A549 (cell line): ENCODE data around the gene PLAC8. TPM values are rescaled to one million over a fixed set of nuclear protein-coding genes. Genes with fewer than 3 reads are reported as not detected.
A peak's percentile ranks its signal among the peaks of the same experiment; 100 is the strongest.
"Not testable (repeated sequence)": the region's sequence is repeated elsewhere in the genome, so short reads cannot be mapped to it uniquely, and the experiment has no call there.

ENCODE experiments used
- ATAC-seq, 2 experiments: fragments of 200-7000 bp in 1 of 2; fragments of >200 bp in 1 of 2; cut with Nextera tagmentation in 1 of 2; cut with Tn5 transposase in 1 of 2; 3 replicates each; pipeline versions ENCODE4 v1.8.0 to v1.9.1; 2018 to 2020; ENCODE audit warnings: mild to moderate bottlenecking in 1 of 2, moderate library complexity in 1 of 2
- CTCF ChIA-PET: fragments of 300-600 bp; sonication (Branson Sonifier 250); formaldehyde crosslinking; extraction: SDS; loops from one replicate; lab custom pipeline; 2021; ENCODE audit warnings: antibody characterized with exemption, inconsistent platforms; lab: Yijun Ruan, JAX
- POLR2A ChIA-PET: fragments of 350-600 bp; formaldehyde crosslinking; extraction: SDS; loops from one replicate; lab custom pipeline; 2021; ENCODE audit warnings: antibody characterized with exemption, inconsistent platforms; lab: Yijun Ruan, JAX
- DNase-seq, 2 experiments: peaks; one replicate each; pipeline versions ENCODE4 v3.0.0 to v3.0.0-alpha.2; 2011 to 2016; ENCODE audit warnings: low read depth in 1 of 2, low spot score in 1 of 2
- FAIRE-seq: peaks from 2 replicates; lab custom pipeline; 2011; peaks lifted over from hg19 to GRCh38; lab: Jason Lieb, UNC
- H3K27ac ChIP-seq, 2 experiments: fragments of >200 bp; sonication (Bioruptor Twin); formaldehyde crosslinking; 3 replicates each; pipeline ENCODE4 v1.5.1; 2016 to 2017
- H3K4me1 ChIP-seq: fragments of >200 bp; sonication (Bioruptor Twin); formaldehyde crosslinking; 3 replicates; pipeline ENCODE4 v1.6.1; 2016
- H3K4me2 ChIP-seq: fragments of >200 bp; sonication (Bioruptor Twin); formaldehyde crosslinking; 3 replicates; pipeline ENCODE4 v1.6.1; 2016
- H3K4me3 ChIP-seq: fragments of >200 bp; sonication (Bioruptor Twin); formaldehyde crosslinking; 3 replicates; pipeline ENCODE4 v1.5.1; 2016
- H3K9me3 ChIP-seq: fragments of >200 bp; sonication (Bioruptor Twin); formaldehyde crosslinking; 3 replicates; pipeline ENCODE4 v1.6.1; 2016
- BHLHE40 ChIP-seq: IDR thresholded peaks from 2 replicates; pipeline ENCODE4 v1.6.1; 2012; ENCODE audit warnings: low read depth, low read length, inconsistent platforms
- EHF ChIP-seq: fragments of 250-450 bp; sonication (Bioruptor Pico); IDR thresholded peaks from 2 replicates; pipeline ENCODE4 v1.5.0; 2020; ENCODE audit warnings: mild to moderate bottlenecking
- EP300 ChIP-seq, 2 experiments: fragments of >200 bp; sonication (Bioruptor Twin); formaldehyde crosslinking; IDR thresholded peaks; 2 replicates in 1 of 2; 3 replicates in 1 of 2; pipeline ENCODE4 v1.6.1; 2016 to 2017
- FOSL2 ChIP-seq, 2 experiments: fragments of 450-650 bp in 1 of 2; fragments of >200 bp in 1 of 2; sonication (Bioruptor Twin) in 1 of 2; formaldehyde crosslinking; IDR thresholded peaks; 2 replicates each; pipeline versions ENCODE4 v1.5.0 to v1.6.1; 2016 to 2020; ENCODE audit warnings: mild to moderate bottlenecking in 1 of 2, moderate library complexity in 1 of 2
- FOXS1 ChIP-seq: fragments of 250-450 bp; sonication (Bioruptor Pico); IDR thresholded peaks from 2 replicates; pipeline ENCODE4 v1.5.0; 2020; ENCODE audit warnings: mild to moderate bottlenecking, moderate library complexity
- HOXA7 ChIP-seq: fragments of 250-450 bp; sonication (Bioruptor Pico); IDR thresholded peaks from 2 replicates; pipeline ENCODE4 v1.5.0; 2020; ENCODE audit warnings: mild to moderate bottlenecking, moderate library complexity
- POLR2A ChIP-seq: IDR thresholded peaks from 2 replicates; pipeline ENCODE4 v1.6.1; 2012; ENCODE audit warnings: mild to moderate bottlenecking, low read length
- RARB ChIP-seq: fragments of 250-450 bp; sonication (Bioruptor Pico); IDR thresholded peaks from 2 replicates; pipeline ENCODE4 v1.8.0; 2021; ENCODE audit warnings: mild to moderate bottlenecking, moderate library complexity
- ZC3H11A ChIP-seq: fragments of 450-650 bp; IDR thresholded peaks from 2 replicates; pipeline ENCODE4 v1.6.1; 2014; ENCODE audit warnings: antibody characterized with exemption, mild to moderate bottlenecking
- ZFP36 ChIP-seq: fragments of 450-650 bp; IDR thresholded peaks from 2 replicates; pipeline ENCODE4 v1.6.1; 2014; ENCODE audit warnings: borderline replicate concordance; ENCODE audit not compliant: partially characterized antibody
- ZNF302 ChIP-seq: fragments of 250-450 bp; sonication (Bioruptor Pico); IDR thresholded peaks from 2 replicates; pipeline ENCODE4 v1.9.0; 2021; ENCODE audit warnings: inconsistent platforms, mild to moderate bottlenecking, moderate library complexity
- ZSCAN20 ChIP-seq: fragments of 250-450 bp; sonication (Bioruptor Pico); IDR thresholded peaks from 2 replicates; pipeline ENCODE4 v1.8.0; 2022; ENCODE audit warnings: mild to moderate bottlenecking, moderate library complexity
- WGBS: methylation state at CpG from one replicate; pipeline ENCODE4 v1.1.6; 2017; ENCODE audit errors: missing lambda C conversion rate; 5-methylcytosine and 5-hydroxymethylcytosine counted together
- polyA plus RNA-seq, 4 experiments: library from polyadenylated mRNA; depleted of rRNA in 3 of 4; stranded (reverse); fragments of >200 nt; fragmentation: RNase III in 1 of 4; extraction: RNeasy Plus Mini Kit Qiagen cat#74134 plus additional on column Dnase treatment in 1 of 4; gene quantifications; 2 replicates in 3 of 4; 3 replicates in 1 of 4; pipeline ENCODE4 v1.2.3, GENCODE V29; 2011 to 2017
- TF ChIP-seq, protein P1 (sequence below): fragments of 150-350 bp; IDR thresholded peaks from 2 replicates; pipeline ENCODE4 v1.6.1; 2014; ENCODE audit warnings: low read depth, mild to moderate bottlenecking, low read length
- TF ChIP-seq, protein P2 (sequence below): fragments of >200 bp; sonication (Bioruptor Twin); formaldehyde crosslinking; IDR thresholded peaks from 3 replicates; pipeline ENCODE4 v1.6.1; 2016

Gene PLAC8
- polyA plus RNA-seq, 2 of the 4 experiments (the other 2 are of a cell fraction), result 1.6 to 8.0 TPM

DNA sequence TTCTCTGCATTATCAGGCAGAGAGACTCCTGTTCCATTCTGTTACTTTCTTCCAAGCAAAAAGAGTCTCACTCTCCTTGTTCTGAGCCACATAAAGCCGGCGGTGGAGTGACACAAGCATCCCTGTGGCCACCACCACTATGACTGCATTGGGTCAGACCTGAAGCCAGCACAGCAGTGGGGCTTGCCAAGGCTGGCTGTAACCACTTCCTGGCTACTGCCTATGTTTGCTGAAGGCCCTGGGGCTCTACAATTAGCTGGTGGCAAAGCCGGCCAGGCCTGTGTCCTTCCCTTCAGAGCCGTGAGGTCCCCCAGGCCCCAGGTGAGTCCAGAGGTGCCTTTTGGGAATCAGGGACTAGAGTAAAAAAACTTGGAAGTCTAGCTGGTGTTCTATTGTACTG is 31.8 kb downstream of the PLAC8 start:
- 58% methylated on average over 2 of the region's 4 CpGs for WGBS
- TF ChIP-seq HOXA7 (no peak), ZSCAN20 (CRISPR knock-in tag) (no peak), EHF (CRISPR knock-in tag) (no peak), BHLHE40 (no peak), EP300 (IDR thresholded peaks at IDR 0.05) (no peak)
- TF ChIP-seq, all 56 proteins: peak for 0
- no peak for DNase-seq
- ATAC-seq, result no peak
- Histone ChIP-seq H3K4me3 (no peak overlapping the region), H3K4me2 (no peak overlapping the region), H3K27ac (no peak overlapping the region), H3K4me1 (no peaks in the 10 kb centered on the region), H3K9me3 (no peaks in the 10 kb centered on the region)
- POLR2A ChIA-PET, result no interaction called here
- FAIRE-seq, result no peak
- CTCF ChIA-PET, result interaction anchor here (0.6 to 3.6 kb wide), 4 partner anchors 9 to 181 kb away, joined by 3 to 14 read pairs (median 3); no protein-coding TSS in a partner anchor

DNA sequence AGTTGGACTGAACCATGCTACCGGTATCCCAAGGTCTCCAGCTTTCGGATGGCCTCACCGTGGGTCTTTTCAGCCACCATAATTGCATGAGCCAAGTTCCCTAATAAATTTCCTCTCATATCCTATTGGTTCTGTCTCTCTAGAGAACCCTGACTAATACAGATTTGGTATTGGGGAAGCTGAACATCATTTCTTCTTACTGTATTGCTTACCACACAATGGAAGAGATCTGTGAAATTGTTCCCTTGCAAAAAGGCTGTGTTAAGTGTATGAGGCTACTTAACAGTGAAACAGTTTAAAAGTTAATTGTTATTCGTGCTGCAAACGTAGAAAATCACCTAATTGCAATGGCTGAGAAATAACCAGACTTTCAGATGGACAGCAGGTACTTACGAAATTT is 34.0 kb downstream of the PLAC8 start:
- H3K4me1 ChIP-seq, result peaks cover 5% of the 10 kb centered on the region; the same call in 2 of the 3 replicates
- H3K4me3 ChIP-seq, result no peak overlapping the region
- CTCF ChIA-PET, result interaction anchor here (1.3 to 1.5 kb wide), 2 partner anchors 180 to 202 kb away, joined by 3 to 5 read pairs; no protein-coding TSS in a partner anchor
- 90% methylated on average over 6 of the region's 6 CpGs for WGBS
- FAIRE-seq, result no peak
- POLR2A ChIA-PET, result no interaction called here
- no peak for DNase-seq
- H3K9me3 ChIP-seq, result no peaks in the 10 kb centered on the region
- H3K4me2 ChIP-seq, result no peak overlapping the region
- no peak for ATAC-seq
- H3K27ac ChIP-seq, result no peak overlapping the region
- TF ChIP-seq POLR2A (no peak), ZNF302 (CRISPR knock-in tag) (no peak), FOXS1 (CRISPR knock-in tag) (no peak), ZFP36 (no peak), ZC3H11A (no peak)
- TF ChIP-seq, protein P1, sequence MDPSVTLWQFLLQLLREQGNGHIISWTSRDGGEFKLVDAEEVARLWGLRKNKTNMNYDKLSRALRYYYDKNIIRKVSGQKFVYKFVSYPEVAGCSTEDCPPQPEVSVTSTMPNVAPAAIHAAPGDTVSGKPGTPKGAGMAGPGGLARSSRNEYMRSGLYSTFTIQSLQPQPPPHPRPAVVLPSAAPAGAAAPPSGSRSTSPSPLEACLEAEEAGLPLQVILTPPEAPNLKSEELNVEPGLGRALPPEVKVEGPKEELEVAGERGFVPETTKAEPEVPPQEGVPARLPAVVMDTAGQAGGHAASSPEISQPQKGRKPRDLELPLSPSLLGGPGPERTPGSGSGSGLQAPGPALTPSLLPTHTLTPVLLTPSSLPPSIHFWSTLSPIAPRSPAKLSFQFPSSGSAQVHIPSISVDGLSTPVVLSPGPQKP, result no peak
- TF ChIP-seq, protein P2, sequence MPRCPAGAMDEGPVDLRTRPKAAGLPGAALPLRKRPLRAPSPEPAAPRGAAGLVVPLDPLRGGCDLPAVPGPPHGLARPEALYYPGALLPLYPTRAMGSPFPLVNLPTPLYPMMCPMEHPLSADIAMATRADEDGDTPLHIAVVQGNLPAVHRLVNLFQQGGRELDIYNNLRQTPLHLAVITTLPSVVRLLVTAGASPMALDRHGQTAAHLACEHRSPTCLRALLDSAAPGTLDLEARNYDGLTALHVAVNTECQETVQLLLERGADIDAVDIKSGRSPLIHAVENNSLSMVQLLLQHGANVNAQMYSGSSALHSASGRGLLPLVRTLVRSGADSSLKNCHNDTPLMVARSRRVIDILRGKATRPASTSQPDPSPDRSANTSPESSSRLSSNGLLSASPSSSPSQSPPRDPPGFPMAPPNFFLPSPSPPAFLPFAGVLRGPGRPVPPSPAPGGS, result no peak

DNA sequence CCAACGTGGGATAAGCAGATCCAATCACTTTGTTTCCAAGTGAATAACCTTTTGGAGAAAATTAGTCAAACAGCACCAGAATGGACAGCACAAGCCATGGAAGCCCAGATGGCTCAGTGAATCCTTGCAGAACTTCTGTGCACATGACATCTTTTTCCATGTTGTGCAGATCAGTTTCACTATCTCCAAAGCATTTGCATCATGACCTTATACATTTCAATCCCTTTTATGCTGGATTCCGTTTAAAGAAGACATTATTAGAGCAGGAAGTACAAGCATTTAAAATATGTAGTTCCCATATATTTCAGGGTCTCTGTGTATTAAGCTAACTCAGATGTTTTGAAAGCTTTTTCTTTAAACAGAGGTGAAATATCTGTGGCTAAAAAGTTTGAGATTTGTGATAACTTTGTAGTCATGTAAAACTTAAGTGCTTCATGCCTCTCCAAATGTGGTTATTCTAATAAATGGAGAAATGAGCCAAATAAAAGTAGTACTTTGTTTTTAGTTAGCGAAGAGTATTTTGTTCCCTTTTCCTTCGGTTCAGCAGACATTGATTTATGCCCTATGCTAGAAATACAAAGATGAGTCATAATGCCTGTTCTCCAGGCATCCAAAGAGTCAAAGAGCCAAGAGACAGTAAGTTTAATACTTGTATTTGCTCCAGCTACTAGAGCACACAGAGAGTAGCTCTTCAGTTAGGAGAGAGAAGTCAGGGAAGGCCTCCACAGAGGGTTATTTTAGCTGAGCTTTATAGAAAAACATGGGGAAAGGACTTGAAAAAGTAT is 39.0 kb downstream of the PLAC8 start:
- ChIA-PET POLR2A (interaction anchor here (1.8 kb wide), 1 partner anchor 35 kb away, joined by 4 read pairs; no protein-coding TSS in a partner anchor), CTCF (interaction anchor here (1.0 to 3.0 kb wide), 11 partner anchors 8 to 208 kb away, joined by 4 to 19 read pairs (median 6); partner anchors contain the start of gene COQ2)
- TF ChIP-seq RARB (CRISPR knock-in tag) (no peak), FOSL2 (IDR thresholded peaks at IDR 0.05) (no peak), FOSL2 (CRISPR knock-in tag; IDR thresholded peaks at IDR 0.05) (peak; percentile 30; the same call in 1 of the 2 replicates)
- ATAC-seq (no peak), DNase-seq (no peak), FAIRE-seq (no peak)
- no peak overlapping the region for H3K4me3 ChIP-seq
- H3K4me2 ChIP-seq, result peak overlapping the region; percentile 32; the same call in 1 of the 3 replicates
- 57% methylated on average over 4 of the region's 4 CpGs for WGBS
- H3K9me3 ChIP-seq, result no peaks in the 10 kb centered on the region
- H3K27ac ChIP-seq, result no peak overlapping the region
- H3K4me1 ChIP-seq, result peaks cover 19% of the 10 kb centered on the region

DNA sequence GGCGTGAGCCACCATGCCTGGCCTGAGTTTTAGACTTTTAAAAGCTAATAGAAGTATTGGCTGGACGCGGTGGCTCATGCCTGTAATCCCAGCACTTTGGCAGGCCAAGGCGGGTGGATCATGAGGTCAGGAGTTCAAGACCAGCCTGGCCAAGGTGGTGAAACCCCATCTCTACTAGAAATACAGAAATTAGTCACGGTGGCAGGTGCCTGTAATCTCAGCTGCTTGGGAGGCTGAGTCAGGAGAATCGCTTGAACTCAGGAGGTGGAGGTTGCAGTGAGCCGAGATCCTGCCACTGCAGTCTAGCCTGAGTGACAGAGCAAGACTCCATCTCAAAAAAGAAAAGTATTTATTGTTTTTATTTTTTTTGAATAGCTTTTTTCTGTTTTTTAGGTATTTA is 39.7 kb downstream of the PLAC8 start:
- ATAC-seq, H3K4me3 ChIP-seq, H3K27ac ChIP-seq, FAIRE-seq, H3K9me3 ChIP-seq, DNase-seq, H3K4me2 ChIP-seq: not testable (repeated sequence)
- ChIA-PET CTCF (interaction anchor here (0.6 to 3.0 kb wide), 18 partner anchors 9 to 209 kb away, joined by 3 to 19 read pairs (median 5); partner anchors contain the start of gene COQ2), POLR2A (interaction anchor here (0.6 kb wide), 1 partner anchor 35 kb away, joined by 4 read pairs; no protein-coding TSS in a partner anchor)
- H3K4me1 ChIP-seq, result peaks cover 20% of the 10 kb centered on the region
- WGBS, result 90% methylated on average over 7 of the region's 7 CpGs
